Measurements from ENCODE around the gene GCLM.
A peak's percentile ranks its signal among the peaks of the same experiment; 100 is the strongest.
"Not testable (repeated sequence)": the region's sequence is repeated elsewhere in the genome, so short reads cannot be mapped to it uniquely, and the experiment has no call there.

Gene GCLM

GRCh38 chr1:93853940-93854339 lies 55.3 kb downstream of the GCLM start:
- DNase-seq (ENCODE audit: low read depth) = no peak
- no peak for TF ChIP-seq CTCF (conservative IDR thresholded peaks at IDR 0.05; ENCODE audit: low read depth, low read length)

GRCh38 chr1:93851878-93852277 lies 57.4 kb downstream of the GCLM start:
- no peak for TF ChIP-seq CTCF (conservative IDR thresholded peaks at IDR 0.05; ENCODE audit: low read depth, low read length)
- H3K4me3 ChIP-seq (ENCODE audit: low read depth, low read length) = no peak overlapping the region
- DNase-seq (ENCODE audit: low read depth) = no peak

More at GRCh38 chr1:93853940-93854339, 55.3 kb downstream of the GCLM start:
- no peak overlapping the region for H3K4me3 ChIP-seq (ENCODE audit: low read depth, low read length)

GRCh38 chr1:93851327-93851712 lies 57.9 kb downstream of the GCLM start:
- no peak overlapping the region for H3K4me3 ChIP-seq (ENCODE audit: low read depth, low read length)
- no peak for DNase-seq (ENCODE audit: low read depth)
- no peak for TF ChIP-seq CTCF (conservative IDR thresholded peaks at IDR 0.05; ENCODE audit: low read depth, low read length)

GRCh38 chr1:93850687-93851326 lies 58.4 kb downstream of the GCLM start:
- peak; percentile 61 for TF ChIP-seq CTCF (conservative IDR thresholded peaks at IDR 0.05; ENCODE audit: low read depth, low read length)
- peak; percentile 80 for DNase-seq (ENCODE audit: low read depth)
- not testable (repeated sequence) for H3K4me3 ChIP-seq (ENCODE audit: low read depth, low read length)

- no peak for DNase-seq (ENCODE audit: low read depth)
- peak overlapping the region; percentile 89 for H3K4me3 ChIP-seq (ENCODE audit: low read depth, low read length)
- TF ChIP-seq CTCF (conservative IDR thresholded peaks at IDR 0.05; ENCODE audit: low read depth, low read length) = no peak
Observed at GRCh38 chr1:93848350-93848883, 60.8 kb downstream of the GCLM start.

GRCh38 chr1:93847811-93848288 lies 61.4 kb downstream of the GCLM start:
- peak overlapping the region; percentile 89 for H3K4me3 ChIP-seq (ENCODE audit: low read depth, low read length)
- DNase-seq (ENCODE audit: low read depth) = peak; percentile 64
- no peak for TF ChIP-seq CTCF (conservative IDR thresholded peaks at IDR 0.05; ENCODE audit: low read depth, low read length)

Measured in choroid plexus epithelial cell (primary cell).